SK-N-MC (cell line): Measurements from ENCODE around the gene PTPRA.

Source experiments
- EZH2 ChIP-seq: fragments of 200-600 bp; sonication (generic); IDR thresholded peaks from one replicate; pipeline ENCODE4 v1.6.1; 2017; ENCODE audit warnings: antibody characterized with exemption
- POLR2AphosphoS5 ChIP-seq: IDR thresholded peaks from 2 replicates; pipeline ENCODE4 v1.6.1; 2012; ENCODE audit warnings: mild to moderate bottlenecking, low read depth, low read length, borderline replicate concordance

DNA sequence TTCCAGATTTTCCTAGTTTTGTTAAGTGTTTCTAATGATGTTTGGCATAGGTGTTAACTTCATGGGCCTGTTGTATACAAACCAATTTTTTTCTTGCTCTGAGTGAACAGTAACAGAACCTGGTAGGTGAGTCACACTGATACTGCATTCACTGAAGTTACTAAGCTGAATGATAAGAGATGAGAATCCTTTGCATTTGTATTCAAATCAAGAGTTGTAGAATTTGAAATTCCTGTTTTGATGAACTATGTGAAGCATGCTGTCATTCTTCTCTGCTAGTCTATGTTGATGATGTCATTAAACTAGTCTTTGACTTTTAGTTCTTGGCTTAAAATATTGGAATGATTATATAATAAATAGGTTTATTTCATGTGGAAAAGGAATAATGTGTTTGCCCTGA lies 37.9 kb downstream of the PTPRA start:
- TF ChIP-seq POLR2AphosphoS5 (no peak), EZH2 (no peak)
